Measurements from ENCODE around the gene NLRP8. TPM values are rescaled to one million over a fixed set of nuclear protein-coding genes. Genes with fewer than 3 reads are reported as not detected.
"Not testable (repeated sequence)": the region's sequence is repeated elsewhere in the genome, so short reads cannot be mapped to it uniquely, and the experiment has no call there.

The NLRP8 gene
- total RNA-seq, 2 donors from 2014 or later = not detected

DNA sequence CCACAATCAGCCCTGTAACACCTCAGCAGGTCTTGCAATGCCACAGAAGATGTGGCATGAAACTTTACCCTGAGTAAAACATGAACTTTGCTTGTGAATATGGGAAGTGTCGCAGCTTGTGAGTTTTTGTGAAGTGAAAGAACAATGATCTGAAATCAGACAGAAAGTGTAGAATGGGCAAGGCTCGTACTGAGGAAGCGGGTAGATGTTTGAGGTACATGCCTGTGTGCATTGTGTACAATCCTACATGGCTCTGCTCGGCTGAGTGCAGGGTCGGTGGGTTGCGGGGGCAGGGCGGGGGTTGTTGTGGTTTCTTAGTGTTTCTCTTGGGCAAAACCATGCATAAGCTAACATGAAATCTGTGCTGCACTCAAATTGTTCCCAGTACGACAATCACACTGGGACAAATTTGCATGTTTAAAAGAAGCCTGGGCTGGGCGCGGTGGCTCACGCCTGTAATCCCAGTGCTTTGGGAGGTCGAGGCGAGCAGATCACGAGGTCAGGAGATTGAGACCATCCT is 16.6 kb upstream of the NLRP8 start:
- Histone ChIP-seq H3K9me3 (no peaks in the 10 kb centered on the region), H3K27me3 (no peaks in the 10 kb centered on the region), H3K4me3 (no peak overlapping the region), H3K27ac (no peak overlapping the region), H3K4me1 (no peaks in the 10 kb centered on the region), H3K36me3 (no peaks in the 10 kb centered on the region)
- TF ChIP-seq, protein P1, sequence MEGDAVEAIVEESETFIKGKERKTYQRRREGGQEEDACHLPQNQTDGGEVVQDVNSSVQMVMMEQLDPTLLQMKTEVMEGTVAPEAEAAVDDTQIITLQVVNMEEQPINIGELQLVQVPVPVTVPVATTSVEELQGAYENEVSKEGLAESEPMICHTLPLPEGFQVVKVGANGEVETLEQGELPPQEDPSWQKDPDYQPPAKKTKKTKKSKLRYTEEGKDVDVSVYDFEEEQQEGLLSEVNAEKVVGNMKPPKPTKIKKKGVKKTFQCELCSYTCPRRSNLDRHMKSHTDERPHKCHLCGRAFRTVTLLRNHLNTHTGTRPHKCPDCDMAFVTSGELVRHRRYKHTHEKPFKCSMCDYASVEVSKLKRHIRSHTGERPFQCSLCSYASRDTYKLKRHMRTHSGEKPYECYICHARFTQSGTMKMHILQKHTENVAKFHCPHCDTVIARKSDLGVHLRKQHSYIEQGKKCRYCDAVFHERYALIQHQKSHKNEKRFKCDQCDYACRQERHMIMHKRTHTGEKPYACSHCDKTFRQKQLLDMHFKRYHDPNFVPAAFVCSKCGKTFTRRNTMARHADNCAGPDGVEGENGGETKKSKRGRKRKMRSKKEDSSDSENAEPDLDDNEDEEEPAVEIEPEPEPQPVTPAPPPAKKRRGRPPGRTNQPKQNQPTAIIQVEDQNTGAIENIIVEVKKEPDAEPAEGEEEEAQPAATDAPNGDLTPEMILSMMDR (IDR thresholded peaks at IDR 0.05) = no peak
- no peak for DNase-seq (ENCODE audit: low spot score)

DNA sequence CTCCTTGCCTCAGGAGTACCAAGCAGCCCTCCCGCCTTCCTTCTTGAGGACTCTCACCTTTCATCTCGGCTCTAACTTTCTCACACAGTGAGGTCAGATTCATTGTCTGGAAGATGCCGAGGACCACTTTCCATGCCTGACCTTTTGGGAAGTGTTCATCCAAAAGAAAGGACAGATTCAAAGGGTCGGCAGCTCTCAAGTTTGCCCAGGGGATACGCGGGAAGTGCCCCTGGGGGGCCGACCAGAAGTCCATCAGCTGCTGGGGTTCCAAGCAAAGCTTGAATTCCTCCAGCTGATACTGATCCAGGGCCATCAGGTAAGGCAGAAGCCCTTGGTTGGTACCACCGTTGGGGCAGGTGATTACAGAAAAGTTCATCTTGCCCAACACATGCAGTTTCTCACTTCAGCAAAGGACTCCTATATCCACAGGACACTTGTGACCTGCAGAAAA is 15.7 kb upstream of the NLRP8 start, which contains the start of gene NLRP13:
TSS of gene NLRP13 (minus strand) at position 401 of the 451 bp plus-strand sequence. CDS start at position 376, 25 bp downstream.
- no peak for DNase-seq (ENCODE audit: low spot score)
- Histone ChIP-seq H3K9me3 (no peaks in the 10 kb centered on the region), H3K27me3 (no peaks in the 10 kb centered on the region), H3K4me1 (no peaks in the 10 kb centered on the region), H3K27ac (no peak within 1 kb of the TSS), H3K4me3 (no peak within 1 kb of the TSS), H3K36me3 (no peaks in the 10 kb centered on the region)
- TF ChIP-seq, protein P1 (IDR thresholded peaks at IDR 0.05) = no peak

DNA sequence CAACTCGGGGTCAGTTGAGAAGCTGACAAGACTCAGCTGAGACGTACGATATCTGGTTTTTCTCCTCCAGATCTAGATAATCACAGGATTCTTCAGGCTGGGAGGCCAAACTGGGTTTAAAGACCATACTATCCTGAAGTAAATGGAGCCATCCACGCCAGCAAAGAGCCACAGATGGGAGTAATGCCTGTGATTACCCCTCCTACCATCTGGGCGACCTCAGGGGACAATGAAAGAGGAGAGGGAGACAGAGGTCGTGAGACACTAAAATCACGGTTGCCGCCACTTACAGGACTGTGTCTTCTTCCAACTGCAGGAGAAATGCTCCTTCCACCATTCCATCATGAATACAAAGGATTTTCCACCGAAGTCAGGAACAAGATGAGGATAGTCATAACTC is 12.4 kb upstream of the NLRP8 start:
- Histone ChIP-seq H3K27ac (no peak overlapping the region), H3K4me1 (no peaks in the 10 kb centered on the region), H3K9me3 (peaks cover 0 to 4% of the 10 kb centered on the region in 2 donors), H3K36me3 (no peaks in the 10 kb centered on the region), H3K27me3 (no peaks in the 10 kb centered on the region), H3K4me3 (no peak overlapping the region)
- DNase-seq (ENCODE audit: low spot score) = no peak
- TF ChIP-seq, protein P1 (IDR thresholded peaks at IDR 0.05) = no peak

DNA sequence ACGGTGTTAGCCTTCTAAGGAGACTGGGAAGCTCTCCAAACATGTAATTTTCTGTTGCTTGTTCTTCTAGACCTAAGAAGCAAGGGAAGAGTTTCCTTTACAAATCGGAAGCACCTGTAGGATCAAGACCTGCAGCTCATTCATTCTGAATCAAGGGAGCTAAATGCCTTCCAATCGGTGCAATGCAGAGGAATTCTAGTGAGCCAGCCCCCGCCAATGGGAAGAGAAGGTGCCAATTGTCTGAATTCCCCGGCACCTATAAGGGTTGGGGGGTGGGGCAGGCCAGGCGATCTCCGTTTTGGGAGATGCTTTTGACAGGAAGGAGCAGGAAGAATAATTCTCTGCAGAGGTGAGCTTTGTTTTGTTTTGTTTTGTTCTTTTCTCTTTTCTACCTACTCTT is 8.4 kb upstream of the NLRP8 start:
- no peaks in the 10 kb centered on the region for H3K27me3 ChIP-seq
- H3K4me1 ChIP-seq = no peaks in the 10 kb centered on the region
- no peak for DNase-seq (ENCODE audit: low spot score)
- H3K9me3 ChIP-seq = peaks cover 0 to 4% of the 10 kb centered on the region in 2 donors
- H3K27ac ChIP-seq = no peak overlapping the region
- no peaks in the 10 kb centered on the region for H3K36me3 ChIP-seq
- TF ChIP-seq, protein P1 (IDR thresholded peaks at IDR 0.05) = no peak
- no peak overlapping the region for H3K4me3 ChIP-seq

DNA sequence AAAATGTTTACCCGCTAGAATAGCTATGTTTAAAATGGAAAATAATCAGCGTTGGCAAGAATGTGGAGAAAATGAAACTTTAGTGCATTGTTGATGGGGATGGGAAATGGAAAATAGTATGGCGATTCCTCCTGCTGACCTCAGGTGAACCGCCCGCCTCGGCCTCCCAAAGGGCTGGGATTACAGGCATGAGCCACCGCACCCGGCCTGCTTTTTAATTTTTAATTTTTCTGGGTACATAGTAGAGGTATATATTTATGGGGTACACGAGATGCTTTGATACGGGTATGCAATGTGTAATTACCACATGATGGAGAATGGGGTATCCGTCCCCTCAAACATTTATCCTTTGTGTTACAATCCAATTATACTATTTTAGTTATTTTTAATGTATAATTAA is 7.3 kb upstream of the NLRP8 start:
- TF ChIP-seq, protein P1 (IDR thresholded peaks at IDR 0.05) = no peak
- Histone ChIP-seq H3K4me3 (no peak overlapping the region), H3K27me3 (no peaks in the 10 kb centered on the region), H3K27ac (no peak overlapping the region), H3K9me3 (peaks cover 0 to 4% of the 10 kb centered on the region in 2 donors), H3K36me3 (no peaks in the 10 kb centered on the region), H3K4me1 (no peaks in the 10 kb centered on the region)
- no peak for DNase-seq (ENCODE audit: low spot score)

DNA sequence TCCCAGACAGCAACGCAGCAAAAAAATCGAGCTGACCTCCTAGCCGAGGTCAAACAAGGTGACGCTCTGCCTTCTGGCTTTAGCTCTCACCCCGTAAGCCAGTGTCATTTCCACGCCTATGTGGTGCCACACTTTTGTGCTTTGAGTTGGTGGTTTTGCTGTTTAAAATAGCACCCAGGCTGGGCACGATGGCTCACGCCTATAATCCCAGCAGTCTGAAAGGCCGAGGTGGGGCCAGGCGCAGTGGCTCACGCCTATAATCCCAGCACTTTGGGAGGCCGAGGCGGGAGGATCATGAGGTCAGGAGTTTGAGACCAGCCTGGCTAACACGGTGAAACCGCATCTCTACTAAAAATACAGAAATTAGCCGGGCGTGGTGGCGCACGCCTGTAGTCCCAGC is 2.9 kb downstream of the NLRP8 start:
- not testable (repeated sequence) for H3K4me3 ChIP-seq; H3K36me3 ChIP-seq; H3K27ac ChIP-seq; H3K9me3 ChIP-seq; H3K27me3 ChIP-seq; DNase-seq (ENCODE audit: low spot score); H3K4me1 ChIP-seq

All from right atrium auricular region (tissue), 2 donors.